GM18499 (cell line): ENCODE results near the gene AK9.

ENCODE experiments used
- ATAC-seq: cut with Tn5 transposase; IDR thresholded peaks from one replicate; pipeline ENCODE4 v1.9.1; 2021; ENCODE audit warnings: moderate number of reproducible peaks; ENCODE audit not compliant: insufficient read depth, unreplicated experiment

Gene AK9

GRCh38 chr6:109515781-109516409, 175.1 kb downstream of the AK9 start:
- no peak for ATAC-seq

- ATAC-seq = no peak
These were observed 176.1 kb downstream of the AK9 start for GRCh38 chr6:109514946-109515345.

- ATAC-seq = no peak
These were observed 177.4 kb downstream of the AK9 start for GRCh38 chr6:109513571-109514071.

- no peak for ATAC-seq
These were observed 178.7 kb downstream of the AK9 start for GRCh38 chr6:109512271-109512817.

GRCh38 chr6:109511832-109512231, 179.2 kb downstream of the AK9 start:
- ATAC-seq = no peak

- ATAC-seq = no peak
These were observed 180.6 kb downstream of the AK9 start for GRCh38 chr6:109510358-109510757.

GRCh38 chr6:109508166-109508860, 182.7 kb downstream of the AK9 start:
- no peak for ATAC-seq

- no peak for ATAC-seq
These were observed 183.4 kb downstream of the AK9 start for GRCh38 chr6:109507490-109508072.

- ATAC-seq = no peak
These were observed 184.2 kb downstream of the AK9 start for GRCh38 chr6:109506841-109507240.

GRCh38 chr6:109506314-109506713, 184.7 kb downstream of the AK9 start:
- no peak for ATAC-seq

- no peak for ATAC-seq
These were observed 187.4 kb downstream of the AK9 start for GRCh38 chr6:109503327-109504224.

- ATAC-seq = no peak
These were observed 192.1 kb downstream of the AK9 start for GRCh38 chr6:109498936-109499335.

- ATAC-seq = no peak
These were observed 192.9 kb downstream of the AK9 start for GRCh38 chr6:109498052-109498451.

- no peak for ATAC-seq
These were observed 194.8 kb downstream of the AK9 start for GRCh38 chr6:109496036-109496772.

GRCh38 chr6:109493865-109494264, 197.1 kb downstream of the AK9 start:
- ATAC-seq = no peak

- no peak for ATAC-seq
These were observed 199.6 kb downstream of the AK9 start for GRCh38 chr6:109491207-109491938.

GRCh38 chr6:109490713-109491112, 200.3 kb downstream of the AK9 start:
- no peak for ATAC-seq

- ATAC-seq = no peak
These were observed 203.0 kb downstream of the AK9 start for GRCh38 chr6:109488001-109488400.

- no peak for ATAC-seq
These were observed 204.9 kb downstream of the AK9 start for GRCh38 chr6:109486068-109486467.
